ENCODE data around the gene RTP3.

DNA sequence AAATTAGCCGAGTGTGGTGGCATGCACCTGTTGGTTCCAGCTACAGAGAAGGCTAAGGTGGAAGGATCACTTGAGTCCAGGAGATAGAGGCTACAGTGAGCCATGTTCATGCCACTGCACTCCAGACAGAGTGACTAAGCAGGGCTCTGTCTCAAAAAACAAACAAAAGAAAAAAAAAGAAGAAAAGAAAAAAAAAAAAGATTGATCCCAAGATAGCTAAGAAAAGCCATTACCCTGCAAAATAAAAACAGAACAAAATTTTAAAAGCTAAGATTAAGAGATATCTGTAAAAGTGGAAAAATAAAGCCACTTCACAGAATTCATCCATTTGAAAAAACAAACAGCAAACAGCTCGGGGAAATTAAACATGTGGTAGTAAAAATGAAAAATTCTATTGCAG, 44.6 kb downstream of the RTP3 start:
- no peak for TF ChIP-seq POLR2A (IDR thresholded peaks at IDR 0.05; ENCODE audit: low read length)
- TF ChIP-seq, protein P1, sequence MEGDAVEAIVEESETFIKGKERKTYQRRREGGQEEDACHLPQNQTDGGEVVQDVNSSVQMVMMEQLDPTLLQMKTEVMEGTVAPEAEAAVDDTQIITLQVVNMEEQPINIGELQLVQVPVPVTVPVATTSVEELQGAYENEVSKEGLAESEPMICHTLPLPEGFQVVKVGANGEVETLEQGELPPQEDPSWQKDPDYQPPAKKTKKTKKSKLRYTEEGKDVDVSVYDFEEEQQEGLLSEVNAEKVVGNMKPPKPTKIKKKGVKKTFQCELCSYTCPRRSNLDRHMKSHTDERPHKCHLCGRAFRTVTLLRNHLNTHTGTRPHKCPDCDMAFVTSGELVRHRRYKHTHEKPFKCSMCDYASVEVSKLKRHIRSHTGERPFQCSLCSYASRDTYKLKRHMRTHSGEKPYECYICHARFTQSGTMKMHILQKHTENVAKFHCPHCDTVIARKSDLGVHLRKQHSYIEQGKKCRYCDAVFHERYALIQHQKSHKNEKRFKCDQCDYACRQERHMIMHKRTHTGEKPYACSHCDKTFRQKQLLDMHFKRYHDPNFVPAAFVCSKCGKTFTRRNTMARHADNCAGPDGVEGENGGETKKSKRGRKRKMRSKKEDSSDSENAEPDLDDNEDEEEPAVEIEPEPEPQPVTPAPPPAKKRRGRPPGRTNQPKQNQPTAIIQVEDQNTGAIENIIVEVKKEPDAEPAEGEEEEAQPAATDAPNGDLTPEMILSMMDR (IDR thresholded peaks at IDR 0.05), result no peak
- TF ChIP-seq RFX5 (IDR thresholded peaks at IDR 0.05), result no peak
- TF ChIP-seq, protein P2, sequence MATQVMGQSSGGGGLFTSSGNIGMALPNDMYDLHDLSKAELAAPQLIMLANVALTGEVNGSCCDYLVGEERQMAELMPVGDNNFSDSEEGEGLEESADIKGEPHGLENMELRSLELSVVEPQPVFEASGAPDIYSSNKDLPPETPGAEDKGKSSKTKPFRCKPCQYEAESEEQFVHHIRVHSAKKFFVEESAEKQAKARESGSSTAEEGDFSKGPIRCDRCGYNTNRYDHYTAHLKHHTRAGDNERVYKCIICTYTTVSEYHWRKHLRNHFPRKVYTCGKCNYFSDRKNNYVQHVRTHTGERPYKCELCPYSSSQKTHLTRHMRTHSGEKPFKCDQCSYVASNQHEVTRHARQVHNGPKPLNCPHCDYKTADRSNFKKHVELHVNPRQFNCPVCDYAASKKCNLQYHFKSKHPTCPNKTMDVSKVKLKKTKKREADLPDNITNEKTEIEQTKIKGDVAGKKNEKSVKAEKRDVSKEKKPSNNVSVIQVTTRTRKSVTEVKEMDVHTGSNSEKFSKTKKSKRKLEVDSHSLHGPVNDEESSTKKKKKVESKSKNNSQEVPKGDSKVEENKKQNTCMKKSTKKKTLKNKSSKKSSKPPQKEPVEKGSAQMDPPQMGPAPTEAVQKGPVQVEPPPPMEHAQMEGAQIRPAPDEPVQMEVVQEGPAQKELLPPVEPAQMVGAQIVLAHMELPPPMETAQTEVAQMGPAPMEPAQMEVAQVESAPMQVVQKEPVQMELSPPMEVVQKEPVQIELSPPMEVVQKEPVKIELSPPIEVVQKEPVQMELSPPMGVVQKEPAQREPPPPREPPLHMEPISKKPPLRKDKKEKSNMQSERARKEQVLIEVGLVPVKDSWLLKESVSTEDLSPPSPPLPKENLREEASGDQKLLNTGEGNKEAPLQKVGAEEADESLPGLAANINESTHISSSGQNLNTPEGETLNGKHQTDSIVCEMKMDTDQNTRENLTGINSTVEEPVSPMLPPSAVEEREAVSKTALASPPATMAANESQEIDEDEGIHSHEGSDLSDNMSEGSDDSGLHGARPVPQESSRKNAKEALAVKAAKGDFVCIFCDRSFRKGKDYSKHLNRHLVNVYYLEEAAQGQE (IDR thresholded peaks at IDR 0.05), result no peak
- no peak for TF ChIP-seq NFE2L2 (conservative IDR thresholded peaks at IDR 0.05; ENCODE audit: low read length)
- TF ChIP-seq SREBF2 (IDR thresholded peaks at IDR 0.05), result no peak
- no peak for TF ChIP-seq KDM5A (IDR thresholded peaks at IDR 0.05)
- TF ChIP-seq RNF2 (IDR thresholded peaks at IDR 0.05; ENCODE audit: borderline replicate concordance, low read depth), result no peak
- no peak for TF ChIP-seq SMC3 (IDR thresholded peaks at IDR 0.05)
- no peak for TF ChIP-seq CHD2 (IDR thresholded peaks at IDR 0.05; ENCODE audit: low read length, partially characterized antibody)
- TF ChIP-seq RAD21 (conservative IDR thresholded peaks at IDR 0.05 in 1 of 2, IDR thresholded peaks at IDR 0.05 in 1 of 2), result no peak
- no peak for TF ChIP-seq MAFK (IDR thresholded peaks at IDR 0.05; ENCODE audit: partially characterized antibody)
- TF ChIP-seq, protein P3, sequence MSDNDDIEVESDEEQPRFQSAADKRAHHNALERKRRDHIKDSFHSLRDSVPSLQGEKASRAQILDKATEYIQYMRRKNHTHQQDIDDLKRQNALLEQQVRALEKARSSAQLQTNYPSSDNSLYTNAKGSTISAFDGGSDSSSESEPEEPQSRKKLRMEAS (IDR thresholded peaks at IDR 0.05), result no peak

All from A549 (cell line).